Breast epithelium (tissue), 3 donors: ENCODE results near the gene FBXW12.

Experiments
- POLR2A ChIP-seq: fragments of 450-650 bp; IDR thresholded peaks from one replicate; pipeline ENCODE4 v1.6.1; 2016; ENCODE audit warnings: antibody characterized with exemption, mild to moderate bottlenecking, moderate library complexity
- POLR2AphosphoS5 ChIP-seq, 3 donors: sonication (generic); formaldehyde crosslinking; IDR thresholded peaks; one replicate each; pipeline ENCODE4 v1.6.1; 2017; ENCODE audit warnings: antibody characterized with exemption in 3 of 3
- TF ChIP-seq, protein P1 (sequence below), 3 donors: fragments of 450-650 bp; IDR thresholded peaks; one replicate each; pipeline ENCODE4 v1.5.1; 2016 to 2017; ENCODE audit warnings: antibody characterized with exemption in 3 of 3, mild to moderate bottlenecking in 3 of 3, moderate library complexity in 3 of 3

- TF ChIP-seq, protein P1, sequence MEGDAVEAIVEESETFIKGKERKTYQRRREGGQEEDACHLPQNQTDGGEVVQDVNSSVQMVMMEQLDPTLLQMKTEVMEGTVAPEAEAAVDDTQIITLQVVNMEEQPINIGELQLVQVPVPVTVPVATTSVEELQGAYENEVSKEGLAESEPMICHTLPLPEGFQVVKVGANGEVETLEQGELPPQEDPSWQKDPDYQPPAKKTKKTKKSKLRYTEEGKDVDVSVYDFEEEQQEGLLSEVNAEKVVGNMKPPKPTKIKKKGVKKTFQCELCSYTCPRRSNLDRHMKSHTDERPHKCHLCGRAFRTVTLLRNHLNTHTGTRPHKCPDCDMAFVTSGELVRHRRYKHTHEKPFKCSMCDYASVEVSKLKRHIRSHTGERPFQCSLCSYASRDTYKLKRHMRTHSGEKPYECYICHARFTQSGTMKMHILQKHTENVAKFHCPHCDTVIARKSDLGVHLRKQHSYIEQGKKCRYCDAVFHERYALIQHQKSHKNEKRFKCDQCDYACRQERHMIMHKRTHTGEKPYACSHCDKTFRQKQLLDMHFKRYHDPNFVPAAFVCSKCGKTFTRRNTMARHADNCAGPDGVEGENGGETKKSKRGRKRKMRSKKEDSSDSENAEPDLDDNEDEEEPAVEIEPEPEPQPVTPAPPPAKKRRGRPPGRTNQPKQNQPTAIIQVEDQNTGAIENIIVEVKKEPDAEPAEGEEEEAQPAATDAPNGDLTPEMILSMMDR (IDR thresholded peaks at IDR 0.05): no peak
- no peak for TF ChIP-seq POLR2A
- no peak for TF ChIP-seq POLR2AphosphoS5 (IDR thresholded peaks at IDR 0.05)
Measured at GRCh38 chr3:48434591-48435222, 62.7 kb downstream of the FBXW12 start.
